Left lung (tissue), 10 donors: ENCODE results near the gene WIPI1. TPM values are rescaled to one million over a fixed set of nuclear protein-coding genes. Genes with fewer than 3 reads are reported as not detected.
"Not testable (repeated sequence)": the region's sequence is repeated elsewhere in the genome, so short reads cannot be mapped to it uniquely, and the experiment has no call there.

Source experiments
- ATAC-seq: fragments of 200-7000 bp; cut with Tn5 transposase; one replicate; pipeline ENCODE4 v1.9.1; 2020; ENCODE audit warnings: moderate library complexity
- DNase-seq, 4 donors: peaks; one replicate each; pipeline ENCODE4 v3.0.0-alpha.2; 2013 to 2020
- H3K27ac ChIP-seq, 2 donors: fragments of 200-600 bp; sonication (generic) in 1 of 2; one replicate each; pipeline versions ENCODE4 v1.5.0 to v1.8.0; 2020 to 2021
- H3K27me3 ChIP-seq, 2 donors: fragments of 200-600 bp; sonication (generic) in 1 of 2; one replicate each; pipeline versions ENCODE4 v1.5.0 to v1.8.0; 2020 to 2021
- H3K36me3 ChIP-seq, 2 donors: fragments of 200-600 bp; sonication (generic) in 1 of 2; one replicate each; pipeline versions ENCODE4 v1.5.0 to v1.8.0; 2020 to 2021
- H3K4me1 ChIP-seq, 2 donors: fragments of 200-600 bp; one replicate each; pipeline ENCODE4 v1.8.0; 2021
- H3K4me3 ChIP-seq, 2 donors: fragments of 200-600 bp; sonication (generic) in 1 of 2; one replicate each; pipeline versions ENCODE4 v1.5.0 to v1.8.0; 2020 to 2021; ENCODE audit warnings: mild to moderate bottlenecking in 1 of 2
- H3K9me3 ChIP-seq, 2 donors: fragments of 200-600 bp; sonication (generic) in 1 of 2; one replicate each; pipeline versions ENCODE4 v1.5.0 to v1.8.0; 2020 to 2021
- intact Hi-C, 2 donors: fragments of 100-400 bp; cut with DNase I; formaldehyde crosslinking; loops; one replicate each; pipeline versions ENCODE4 v1.11.2 to v1.14.2; 2022
- polyA plus RNA-seq, 6 donors: library from polyadenylated mRNA; unstranded; fragments of 120-200 nt; gene quantifications; one replicate each; pipeline ENCODE4 v1.2.1, GENCODE V29; 2013; ENCODE audit not compliant: insufficient read length in 6 of 6
- total RNA-seq, 2 donors: library from RNA; stranded (reverse); fragmentation: NEBNext Ultra II Directional; extraction: Animal tissue kit (Norgen Biotek cat#: 25700); gene quantifications; one replicate each; pipeline ENCODE4 v1.2.1, GENCODE V29; 2021
- TF ChIP-seq, protein P1 (sequence below), 2 donors: fragments of 200-600 bp; sonication (generic) in 1 of 2; IDR thresholded peaks; one replicate each; pipeline versions ENCODE4 v1.5.0 to v1.8.0; 2021; ENCODE audit warnings: antibody characterized with exemption in 2 of 2
- donor health status: DM: no; HTN: yes; CAD: no.
- donor health status: DM: no; HTN: no; CAD: no.

Gene WIPI1
- total and polyA plus RNA-seq, 8 donors, result 19.2 to 57.1 (median 21.7) TPM

DNA sequence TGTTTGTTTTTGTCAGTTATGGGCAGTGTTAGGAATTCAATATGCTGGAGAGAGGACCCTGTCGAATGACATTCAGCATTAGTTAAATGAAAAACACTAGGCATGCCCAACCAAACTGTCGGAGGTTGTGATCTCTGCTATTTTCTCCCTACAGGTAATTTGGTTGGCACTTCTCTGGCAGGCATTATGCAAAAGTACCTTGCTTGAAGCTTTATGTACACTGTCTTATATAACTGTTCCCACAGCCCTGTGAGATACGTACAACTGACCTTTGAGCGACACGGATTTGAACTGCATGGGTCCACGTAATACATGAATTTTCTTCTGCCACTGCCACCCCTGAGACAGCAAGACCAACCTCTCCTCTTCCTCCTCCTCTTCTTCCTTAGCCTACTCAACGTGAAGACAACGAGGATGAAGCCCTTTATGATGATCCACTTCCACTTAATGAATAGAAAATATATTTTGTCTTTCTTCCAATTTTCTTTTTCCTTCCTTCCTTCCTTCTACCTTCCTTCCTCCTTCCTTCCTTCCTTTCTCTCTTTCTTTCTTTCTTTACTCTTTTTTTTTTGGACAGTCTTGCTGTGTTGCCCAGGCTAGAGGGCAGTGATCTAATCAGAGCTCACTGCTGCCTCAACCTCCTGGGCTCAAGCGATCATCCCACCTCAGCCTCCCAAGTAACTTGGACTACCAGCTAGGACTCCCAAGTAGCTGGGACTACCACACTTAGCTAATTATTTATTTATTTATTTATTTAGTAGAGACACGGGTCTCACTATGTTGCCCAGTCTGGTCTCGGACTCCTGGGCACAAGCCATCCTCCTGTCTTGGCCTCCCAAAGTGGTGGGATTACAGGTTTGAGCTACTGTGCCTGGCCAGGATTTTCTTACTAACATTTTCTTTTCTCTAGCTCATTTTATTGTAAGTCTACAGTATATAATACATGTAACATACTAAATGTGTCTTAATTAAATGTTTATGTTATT lies 77.3 kb downstream of the WIPI1 start:
- Histone ChIP-seq H3K27me3 (no peaks in the 10 kb centered on the region), H3K36me3 (no peaks in the 10 kb centered on the region), H3K9me3 (no peaks in the 10 kb centered on the region), H3K27ac (peak overlapping the region in 1 of 2 donors; percentile 95), H3K4me3 (no peak overlapping the region), H3K4me1 (peaks cover 23 to 68% of the 10 kb centered on the region in 2 donors)
- intact Hi-C loops, result no loop called here
- TF ChIP-seq, protein P1, sequence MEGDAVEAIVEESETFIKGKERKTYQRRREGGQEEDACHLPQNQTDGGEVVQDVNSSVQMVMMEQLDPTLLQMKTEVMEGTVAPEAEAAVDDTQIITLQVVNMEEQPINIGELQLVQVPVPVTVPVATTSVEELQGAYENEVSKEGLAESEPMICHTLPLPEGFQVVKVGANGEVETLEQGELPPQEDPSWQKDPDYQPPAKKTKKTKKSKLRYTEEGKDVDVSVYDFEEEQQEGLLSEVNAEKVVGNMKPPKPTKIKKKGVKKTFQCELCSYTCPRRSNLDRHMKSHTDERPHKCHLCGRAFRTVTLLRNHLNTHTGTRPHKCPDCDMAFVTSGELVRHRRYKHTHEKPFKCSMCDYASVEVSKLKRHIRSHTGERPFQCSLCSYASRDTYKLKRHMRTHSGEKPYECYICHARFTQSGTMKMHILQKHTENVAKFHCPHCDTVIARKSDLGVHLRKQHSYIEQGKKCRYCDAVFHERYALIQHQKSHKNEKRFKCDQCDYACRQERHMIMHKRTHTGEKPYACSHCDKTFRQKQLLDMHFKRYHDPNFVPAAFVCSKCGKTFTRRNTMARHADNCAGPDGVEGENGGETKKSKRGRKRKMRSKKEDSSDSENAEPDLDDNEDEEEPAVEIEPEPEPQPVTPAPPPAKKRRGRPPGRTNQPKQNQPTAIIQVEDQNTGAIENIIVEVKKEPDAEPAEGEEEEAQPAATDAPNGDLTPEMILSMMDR (IDR thresholded peaks at IDR 0.05), result no peak
- no peak for DNase-seq
- no peak for ATAC-seq

DNA sequence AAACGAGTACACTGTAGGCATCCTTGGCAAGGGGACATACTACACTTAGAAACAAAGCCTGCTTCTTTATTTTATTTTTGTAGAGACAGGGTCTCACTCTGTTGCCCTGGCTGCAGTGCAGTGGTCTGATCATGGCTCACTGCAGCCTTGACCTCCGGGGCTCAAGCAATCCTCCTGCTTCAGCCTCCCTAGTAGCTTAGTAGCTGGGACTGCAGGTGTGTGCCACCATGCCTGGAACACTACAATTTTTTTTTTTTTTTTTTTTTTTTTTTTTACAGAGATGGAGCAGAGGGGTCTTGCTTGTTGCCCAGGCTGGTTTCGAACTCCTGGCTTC lies 78.2 kb downstream of the WIPI1 start:
- intact Hi-C loops, result no loop called here
- DNase-seq (no peak), ATAC-seq (no peak)
- Histone ChIP-seq H3K27ac (peak overlapping the region; percentile 86 to 95), H3K4me1 (peaks cover 23 to 60% of the 10 kb centered on the region in 2 donors), H3K9me3 (no peaks in the 10 kb centered on the region), H3K4me3 (no peak overlapping the region), H3K36me3 (no peaks in the 10 kb centered on the region), H3K27me3 (no peaks in the 10 kb centered on the region)
- TF ChIP-seq, protein P1 (IDR thresholded peaks at IDR 0.05), result no peak

DNA sequence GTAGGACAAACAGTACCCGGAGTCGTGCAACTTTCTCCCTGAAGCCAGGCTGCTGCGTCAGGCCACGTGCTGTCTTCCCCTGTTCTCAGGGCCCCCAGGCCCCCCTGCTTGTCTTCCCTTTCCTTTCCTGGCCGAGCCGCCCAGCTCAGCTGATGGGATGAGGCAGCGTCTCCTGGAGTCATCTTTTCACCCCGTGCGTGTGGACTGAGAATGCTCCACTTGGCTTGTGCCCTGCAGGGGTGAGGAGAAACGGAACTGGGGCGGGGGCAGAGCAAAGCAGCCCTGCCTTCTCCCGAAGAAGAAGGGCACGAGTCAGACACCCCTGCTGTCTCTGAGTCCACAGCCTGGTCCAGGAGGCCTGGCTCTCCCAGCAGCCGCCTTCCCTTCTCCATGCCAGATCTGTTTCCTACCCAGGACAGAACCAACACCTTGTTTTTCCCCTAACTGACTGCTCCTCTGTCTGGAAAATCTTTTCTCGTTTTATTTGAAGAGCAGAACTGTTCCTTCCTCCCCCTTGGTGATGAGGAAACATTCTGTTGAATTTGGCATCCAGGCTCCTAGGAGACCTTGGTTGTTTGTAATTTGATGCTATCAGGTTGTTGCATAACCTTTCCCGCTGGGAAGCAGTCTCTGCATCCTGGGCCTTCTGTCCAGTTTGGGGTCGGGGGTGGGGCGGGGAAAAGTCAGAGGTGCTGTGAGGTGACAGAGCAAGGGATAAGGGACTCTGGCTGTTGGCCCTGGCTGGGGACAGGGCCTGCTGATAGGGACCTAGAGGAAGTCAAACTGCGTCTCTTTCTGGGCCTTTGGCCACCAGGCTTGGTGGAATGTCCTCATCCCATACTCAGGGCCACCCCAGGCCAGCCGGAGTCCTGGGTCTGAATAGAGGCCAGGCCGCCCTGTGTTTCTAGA lies 78.8 kb downstream of the WIPI1 start:
- Histone ChIP-seq H3K36me3 (no peaks in the 10 kb centered on the region), H3K4me1 (peaks cover 21 to 54% of the 10 kb centered on the region in 2 donors), H3K4me3 (peak overlapping the region in 1 of 2 donors; percentile 7), H3K27me3 (no peaks in the 10 kb centered on the region), H3K9me3 (no peaks in the 10 kb centered on the region), H3K27ac (peak overlapping the region; percentile 86 to 95)
- peak; percentile 89 for ATAC-seq
- intact Hi-C loops, result no loop called here
- TF ChIP-seq, protein P1 (IDR thresholded peaks at IDR 0.05), result no peak
- DNase-seq, result peak in 3 of 4 donors; percentile 82 to 96 (median 93)

DNA sequence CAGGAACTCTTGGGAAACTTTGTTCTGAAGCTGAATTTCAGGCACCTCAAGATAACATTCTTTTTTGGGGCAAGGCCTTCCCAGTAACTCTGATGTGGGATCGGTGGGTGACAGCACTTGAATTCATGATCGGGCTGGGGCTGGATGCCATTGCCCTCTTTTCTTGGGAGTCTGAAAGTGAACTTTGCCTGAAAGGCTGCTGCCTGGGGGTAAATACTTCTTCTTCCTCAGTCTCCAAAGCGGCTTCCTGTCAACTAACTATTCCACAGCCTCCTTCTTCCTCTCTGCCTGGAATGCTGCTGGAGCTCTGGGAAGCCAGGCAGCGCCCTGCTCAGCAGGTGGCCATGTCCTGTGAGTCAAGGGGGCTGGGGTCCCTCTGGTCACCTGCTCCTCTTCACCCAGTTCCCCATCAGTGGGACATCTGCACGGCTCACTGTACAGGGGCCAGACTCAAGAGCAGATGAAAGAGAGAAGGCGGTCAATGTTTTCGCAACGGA lies 79.5 kb downstream of the WIPI1 start:
- TF ChIP-seq, protein P1 (IDR thresholded peaks at IDR 0.05), result no peak
- DNase-seq (no peak), ATAC-seq (no peak)
- peak overlapping the region; percentile 86 to 95 for H3K27ac ChIP-seq
- H3K36me3 ChIP-seq, result no peaks in the 10 kb centered on the region
- no peaks in the 10 kb centered on the region for H3K27me3 ChIP-seq
- H3K4me3 ChIP-seq, result no peak overlapping the region
- no peaks in the 10 kb centered on the region for H3K9me3 ChIP-seq
- intact Hi-C loops, result no loop called here
- H3K4me1 ChIP-seq, result peaks cover 17 to 47% of the 10 kb centered on the region in 2 donors

DNA sequence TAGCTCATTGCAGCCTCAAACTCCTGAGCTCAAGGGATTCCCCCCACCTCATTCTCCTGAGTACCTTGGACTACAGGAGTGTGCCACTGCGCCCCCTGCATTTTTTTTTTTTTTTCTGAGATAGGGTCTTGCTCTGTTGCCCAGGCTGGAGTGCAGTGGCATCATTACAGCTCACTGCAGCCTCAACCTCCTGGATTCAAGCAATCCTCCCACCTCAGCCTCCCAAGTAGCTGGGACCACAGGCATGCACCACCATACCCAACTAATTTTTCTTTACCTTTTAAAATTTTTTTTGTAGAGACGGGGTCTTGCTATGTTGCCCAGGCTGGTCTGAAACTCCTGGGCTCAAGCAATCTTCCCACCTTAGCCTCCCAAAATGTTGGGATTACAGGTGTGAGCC lies 81.1 kb downstream of the WIPI1 start:
- H3K4me3 ChIP-seq, H3K27me3 ChIP-seq, H3K27ac ChIP-seq, ATAC-seq, H3K36me3 ChIP-seq, H3K9me3 ChIP-seq, intact Hi-C loops, DNase-seq: not testable (repeated sequence)
- peaks cover 17 to 38% of the 10 kb centered on the region in 2 donors for H3K4me1 ChIP-seq
